Measurements from ENCODE around the gene SELENOF. TPM values are rescaled to one million over a fixed set of nuclear protein-coding genes. Genes with fewer than 3 reads are reported as not detected.
"Not testable (repeated sequence)": the region's sequence is repeated elsewhere in the genome, so short reads cannot be mapped to it uniquely, and the experiment has no call there.

Gene SELENOF
- total RNA-seq, 1 donor = 275 TPM

GRCh38 chr1:86913399-86913895 is 479 bp downstream of the SELENOF start:
- DNase-seq (ENCODE audit: low read depth) = peak; percentile 68
- no peak for TF ChIP-seq CTCF (IDR thresholded peaks at IDR 0.05; ENCODE audit: insufficient read depth, low read depth, low read length)
- peak overlapping the region; percentile 98 for H3K4me3 ChIP-seq (ENCODE audit: low read depth, low read length)

DNA sequence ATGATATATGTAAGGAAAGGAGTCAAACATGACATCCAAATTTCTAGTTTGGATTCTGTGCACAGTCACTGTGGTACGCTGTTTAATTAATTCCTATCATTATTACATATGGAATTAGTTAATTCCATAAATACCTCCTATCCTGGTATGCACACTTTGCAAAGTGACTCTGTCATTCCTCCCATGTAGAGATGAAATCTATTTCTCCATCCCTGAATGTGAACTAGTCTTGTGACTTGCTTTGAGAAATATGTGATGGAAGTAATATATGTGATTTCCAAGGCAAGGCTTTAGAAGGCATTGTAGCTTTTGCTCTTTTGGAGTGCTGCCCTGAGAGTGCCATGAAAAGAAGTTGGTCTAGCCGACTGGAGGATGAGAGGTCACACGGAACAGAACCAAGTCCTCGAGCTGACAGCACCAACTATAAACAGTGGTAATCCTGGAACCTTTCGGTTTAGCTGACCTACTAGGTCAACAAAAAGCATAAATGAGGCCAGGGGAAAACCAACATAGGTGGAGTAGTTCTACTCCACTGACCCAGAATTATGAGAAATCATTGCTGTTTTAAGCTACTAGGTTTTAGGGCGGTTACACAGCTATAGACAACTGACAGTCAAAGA is 1.5 kb downstream of the SELENOF start:
- no peak for TF ChIP-seq CTCF (IDR thresholded peaks at IDR 0.05; ENCODE audit: insufficient read depth, low read depth, low read length)
- peak; percentile 43 for DNase-seq (ENCODE audit: low read depth)
- peak overlapping the region; percentile 98 for H3K4me3 ChIP-seq (ENCODE audit: low read depth, low read length)

GRCh38 chr1:86906419-86906818 is 7.5 kb downstream of the SELENOF start:
- no peak overlapping the region for H3K4me3 ChIP-seq (ENCODE audit: low read depth, low read length)
- TF ChIP-seq CTCF (IDR thresholded peaks at IDR 0.05; ENCODE audit: insufficient read depth, low read depth, low read length) = no peak
- DNase-seq (ENCODE audit: low read depth) = peak; percentile 61

- no peak for TF ChIP-seq CTCF (IDR thresholded peaks at IDR 0.05; ENCODE audit: insufficient read depth, low read depth, low read length)
- H3K4me3 ChIP-seq (ENCODE audit: low read depth, low read length) = no peak overlapping the region
- DNase-seq (ENCODE audit: low read depth) = no peak
These were observed 8.1 kb downstream of the SELENOF start for GRCh38 chr1:86905875-86906274.

DNA sequence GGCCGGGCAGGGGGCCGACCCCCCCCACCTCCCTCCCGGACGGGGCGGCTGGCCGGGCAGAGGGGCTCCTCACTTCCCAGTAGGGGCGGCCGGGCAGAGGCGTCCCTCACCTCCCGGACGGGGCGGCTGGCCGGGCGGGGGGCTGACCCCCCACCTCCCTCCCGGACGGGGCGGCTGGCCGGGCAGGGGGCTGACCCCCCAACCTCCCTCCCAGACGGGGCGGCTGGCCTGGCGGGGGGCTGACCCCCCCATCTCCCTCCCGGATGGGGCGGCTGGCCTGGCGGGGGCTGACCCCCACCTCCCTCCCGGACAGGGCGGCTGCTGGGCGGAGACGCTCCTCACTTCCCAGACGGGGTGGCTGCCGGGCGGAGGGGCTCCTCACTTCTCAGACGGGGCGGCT is 14.5 kb downstream of the SELENOF start:
- H3K4me3 ChIP-seq (ENCODE audit: low read depth, low read length); DNase-seq (ENCODE audit: low read depth): not testable (repeated sequence)

DNA sequence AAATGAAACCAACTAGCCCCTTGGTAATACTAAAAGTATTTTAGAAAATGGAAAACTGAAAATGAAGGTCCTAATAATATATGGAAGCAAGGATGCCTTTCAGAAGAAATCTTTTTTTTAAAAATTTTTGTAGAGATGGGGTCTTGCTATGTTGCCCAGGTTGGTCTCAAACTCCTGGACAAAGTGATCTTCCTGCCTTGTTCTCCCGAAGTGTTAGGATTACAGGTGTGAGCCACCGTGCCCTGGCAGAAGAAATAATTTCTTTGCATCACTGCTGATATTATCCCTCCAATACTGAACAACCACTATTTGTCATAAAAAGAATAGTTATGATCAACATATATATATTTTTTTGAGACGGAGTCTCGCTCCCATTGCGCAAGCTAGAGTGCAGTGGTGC is 25.6 kb downstream of the SELENOF start:
- no peak for TF ChIP-seq CTCF (IDR thresholded peaks at IDR 0.05; ENCODE audit: insufficient read depth, low read depth, low read length)
- no peak overlapping the region for H3K4me3 ChIP-seq (ENCODE audit: low read depth, low read length)
- DNase-seq (ENCODE audit: low read depth) = no peak

- TF ChIP-seq CTCF (IDR thresholded peaks at IDR 0.05; ENCODE audit: insufficient read depth, low read depth, low read length) = no peak
- no peak for DNase-seq (ENCODE audit: low read depth)
- H3K4me3 ChIP-seq (ENCODE audit: low read depth, low read length) = no peak overlapping the region
These were observed 26.3 kb downstream of the SELENOF start for GRCh38 chr1:86887479-86888162.
